Measurements from ENCODE around the gene UGDH. TPM values are rescaled to one million over a fixed set of nuclear protein-coding genes. Genes with fewer than 3 reads are reported as not detected.
A peak's percentile ranks its signal among the peaks of the same experiment; 100 is the strongest.

UGDH gene
- total RNA-seq, 1 donor from 2014 or later: 11.5 TPM

GRCh38 chr4:39568805-39569204 is 41.6 kb upstream of the UGDH start:
- Histone ChIP-seq H3K27me3 (ENCODE audit: low read depth) (no peaks in the 10 kb centered on the region), H3K4me3 (no peak overlapping the region), H3K36me3 (peaks cover 35% of the 10 kb centered on the region), H3K4me1 (no peaks in the 10 kb centered on the region), H3K9me3 (replicated peaks) (no peaks in the 10 kb centered on the region), H3K27ac (replicated peaks) (no peak overlapping the region)
- no peak for DNase-seq
- intact Hi-C loops (cut with micrococcal nuclease): no loop called here
- TF ChIP-seq, protein P1, sequence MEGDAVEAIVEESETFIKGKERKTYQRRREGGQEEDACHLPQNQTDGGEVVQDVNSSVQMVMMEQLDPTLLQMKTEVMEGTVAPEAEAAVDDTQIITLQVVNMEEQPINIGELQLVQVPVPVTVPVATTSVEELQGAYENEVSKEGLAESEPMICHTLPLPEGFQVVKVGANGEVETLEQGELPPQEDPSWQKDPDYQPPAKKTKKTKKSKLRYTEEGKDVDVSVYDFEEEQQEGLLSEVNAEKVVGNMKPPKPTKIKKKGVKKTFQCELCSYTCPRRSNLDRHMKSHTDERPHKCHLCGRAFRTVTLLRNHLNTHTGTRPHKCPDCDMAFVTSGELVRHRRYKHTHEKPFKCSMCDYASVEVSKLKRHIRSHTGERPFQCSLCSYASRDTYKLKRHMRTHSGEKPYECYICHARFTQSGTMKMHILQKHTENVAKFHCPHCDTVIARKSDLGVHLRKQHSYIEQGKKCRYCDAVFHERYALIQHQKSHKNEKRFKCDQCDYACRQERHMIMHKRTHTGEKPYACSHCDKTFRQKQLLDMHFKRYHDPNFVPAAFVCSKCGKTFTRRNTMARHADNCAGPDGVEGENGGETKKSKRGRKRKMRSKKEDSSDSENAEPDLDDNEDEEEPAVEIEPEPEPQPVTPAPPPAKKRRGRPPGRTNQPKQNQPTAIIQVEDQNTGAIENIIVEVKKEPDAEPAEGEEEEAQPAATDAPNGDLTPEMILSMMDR (IDR thresholded peaks at IDR 0.05; ENCODE audit: borderline replicate concordance): no peak

- intact Hi-C loops (cut with micrococcal nuclease): no loop called here
- Histone ChIP-seq H3K9me3 (replicated peaks) (no peaks in the 10 kb centered on the region), H3K4me1 (no peaks in the 10 kb centered on the region), H3K27me3 (ENCODE audit: low read depth) (no peaks in the 10 kb centered on the region), H3K27ac (replicated peaks) (no peak overlapping the region), H3K36me3 (peaks cover 30% of the 10 kb centered on the region), H3K4me3 (no peak overlapping the region)
- TF ChIP-seq, protein P1 (IDR thresholded peaks at IDR 0.05; ENCODE audit: borderline replicate concordance): no peak
- no peak for DNase-seq
Measured at GRCh38 chr4:39565878-39566600, 38.8 kb upstream of the UGDH start.

- H3K27ac ChIP-seq (replicated peaks): no peak overlapping the region
- no peaks in the 10 kb centered on the region for H3K9me3 ChIP-seq (replicated peaks)
- H3K4me3 ChIP-seq: no peak overlapping the region
- intact Hi-C loops (cut with micrococcal nuclease): no loop called here
- DNase-seq: no peak
- peaks cover 24% of the 10 kb centered on the region for H3K36me3 ChIP-seq
- H3K4me1 ChIP-seq: peaks cover 5% of the 10 kb centered on the region
- no peaks in the 10 kb centered on the region for H3K27me3 ChIP-seq (ENCODE audit: low read depth)
- TF ChIP-seq, protein P1 (IDR thresholded peaks at IDR 0.05; ENCODE audit: borderline replicate concordance): no peak
Measured at GRCh38 chr4:39563346-39563847, 36.2 kb upstream of the UGDH start.

DNA sequence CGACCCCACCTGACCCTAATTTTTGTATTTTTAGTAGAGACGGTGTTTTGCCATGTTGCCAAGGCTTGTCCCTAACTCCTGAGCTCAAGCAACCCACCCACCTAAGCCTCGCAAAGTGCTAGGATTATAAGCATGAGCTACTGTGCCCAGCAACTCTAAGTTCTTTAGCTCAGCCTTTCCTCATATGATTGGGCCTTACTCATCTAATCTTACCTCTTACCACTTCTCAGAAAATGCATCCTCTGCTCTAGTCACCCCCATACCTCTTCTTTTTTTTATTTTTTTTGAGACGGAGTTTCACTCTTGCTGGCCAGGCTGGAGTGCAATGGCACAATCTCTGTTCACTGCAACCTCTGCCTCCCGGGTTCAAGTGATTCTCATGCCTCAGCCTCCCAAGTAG is 35.6 kb upstream of the UGDH start:
- no peaks in the 10 kb centered on the region for H3K27me3 ChIP-seq (ENCODE audit: low read depth)
- H3K36me3 ChIP-seq: peaks cover 24% of the 10 kb centered on the region
- H3K4me3 ChIP-seq: no peak overlapping the region
- intact Hi-C loops (cut with micrococcal nuclease): no loop called here
- no peak for DNase-seq
- TF ChIP-seq, protein P1 (IDR thresholded peaks at IDR 0.05; ENCODE audit: borderline replicate concordance): no peak
- H3K27ac ChIP-seq (replicated peaks): no peak overlapping the region
- peaks cover 8% of the 10 kb centered on the region for H3K4me1 ChIP-seq
- no peaks in the 10 kb centered on the region for H3K9me3 ChIP-seq (replicated peaks)

DNA sequence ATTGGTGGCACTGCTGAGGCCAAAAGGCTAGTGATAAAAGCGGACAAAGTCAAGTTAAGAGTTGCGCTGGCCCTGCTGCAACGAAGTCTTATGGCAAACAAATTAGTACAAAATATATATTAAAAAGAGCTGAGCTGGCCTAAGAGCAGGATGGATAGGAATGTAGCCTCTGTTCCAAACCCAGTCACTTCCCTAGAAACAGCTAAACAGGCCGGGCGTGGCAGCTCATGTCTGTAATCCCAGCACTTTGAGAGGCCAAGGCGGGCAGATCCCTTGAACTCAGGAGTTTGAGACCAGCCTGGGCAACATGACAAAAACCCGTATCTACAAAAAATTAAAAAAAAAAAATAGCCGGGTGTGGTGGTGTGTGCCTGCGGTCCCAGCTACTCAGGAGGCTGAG is 32.4 kb upstream of the UGDH start:
- TF ChIP-seq, protein P1 (IDR thresholded peaks at IDR 0.05; ENCODE audit: borderline replicate concordance): no peak
- intact Hi-C loops (cut with micrococcal nuclease): no loop called here
- no peaks in the 10 kb centered on the region for H3K9me3 ChIP-seq (replicated peaks)
- H3K27me3 ChIP-seq (ENCODE audit: low read depth): no peaks in the 10 kb centered on the region
- no peak for DNase-seq
- peak overlapping the region; percentile 64 for H3K27ac ChIP-seq (replicated peaks)
- H3K36me3 ChIP-seq: peaks cover 34% of the 10 kb centered on the region
- peaks cover 8% of the 10 kb centered on the region for H3K4me1 ChIP-seq
- H3K4me3 ChIP-seq: no peak overlapping the region

Data from left ventricle myocardium inferior (tissue), 1 donor.